Prostate gland (tissue), 2 donors: Measurements from ENCODE around the gene CCDC86. TPM values are rescaled to one million over a fixed set of nuclear protein-coding genes. Genes with fewer than 3 reads are reported as not detected.

Source experiments
- DNase-seq: peaks from one replicate; pipeline ENCODE4 v3.0.0-alpha.2; 2019; ENCODE audit warnings: low spot score
- H3K27ac ChIP-seq, 2 donors: fragments of 200-600 bp; sonication (generic); 2 replicates each; pipeline ENCODE4 v1.5.1; 2017 to 2019
- H3K27me3 ChIP-seq: fragments of 200-600 bp; sonication (generic); replicated peaks from 2 replicates; pipeline ENCODE4 v1.5.1; 2019; ENCODE audit not compliant: insufficient read depth
- H3K36me3 ChIP-seq, 2 donors: fragments of 200-600 bp; sonication (generic); 1 replicate in 1 of 2; 2 replicates in 1 of 2; pipeline versions ENCODE4 v1.5.1 to v1.8.1; 2017 to 2019
- H3K4me1 ChIP-seq: fragments of 200-600 bp; sonication (generic); replicated peaks from 2 replicates; pipeline ENCODE4 v1.5.1; 2019
- H3K4me3 ChIP-seq, 2 donors: fragments of 200-600 bp; sonication (generic); 2 replicates each; pipeline ENCODE4 v1.5.1; 2017 to 2019
- H3K9me3 ChIP-seq: fragments of 200-600 bp; sonication (generic); 2 replicates; pipeline ENCODE4 v1.5.1; 2017
- CTCF ChIP-seq, 4 experiments: fragments of 200-600 bp in 2 of 4; fragments of 450-650 bp in 2 of 4; sonication (generic) in 2 of 4; IDR thresholded peaks; 1 replicate in 3 of 4; 2 replicates in 1 of 4; pipeline ENCODE4 v1.5.1; 2016 to 2019; ENCODE audit warnings: antibody characterized with exemption in 4 of 4, mild to moderate bottlenecking in 2 of 4, moderate library complexity in 2 of 4
- POLR2A ChIP-seq: fragments of 450-650 bp; IDR thresholded peaks from one replicate; pipeline ENCODE4 v1.6.1; 2016; ENCODE audit warnings: antibody characterized with exemption, mild to moderate bottlenecking
- POLR2AphosphoS5 ChIP-seq: sonication (generic); formaldehyde crosslinking; IDR thresholded peaks from one replicate; pipeline ENCODE4 v1.6.1; 2017; ENCODE audit warnings: antibody characterized with exemption
- WGBS: methylation state at CpG from one replicate; pipeline ENCODE4 v1.1.5; 2018; 5-methylcytosine and 5-hydroxymethylcytosine counted together
- intact Hi-C: fragments of 100-400 bp; cut with DNase I; formaldehyde crosslinking; loops from one replicate; pipeline ENCODE4 v1.14.2; 2022
- total RNA-seq, 2 donors: library from RNA; depleted of rRNA; stranded (reverse); fragments of >200 nt; gene quantifications; one replicate each; pipeline ENCODE4 v1.1.0, GENCODE V29; 2016

CCDC86 gene
- total RNA-seq, 2 donors from 2014 or later: 48.7 to 56.7 TPM

- TF ChIP-seq POLR2AphosphoS5 (no peak), POLR2A (no peak), CTCF (IDR thresholded peaks at IDR 0.05) (no peak)
- H3K27ac ChIP-seq: no peak overlapping the region
- no peak overlapping the region for H3K4me3 ChIP-seq
- no peaks in the 10 kb centered on the region for H3K4me1 ChIP-seq
- H3K27me3 ChIP-seq: no peaks in the 10 kb centered on the region
- DNase-seq: no peak
- H3K9me3 ChIP-seq: no peaks in the 10 kb centered on the region
- intact Hi-C loops: no loop called here
- WGBS: 69% methylated on average over 16 of the region's 16 CpGs
- H3K36me3 ChIP-seq: no peaks in the 10 kb centered on the region
These were observed 31.1 kb downstream of the CCDC86 start for GRCh38 chr11:60872961-60873524.

GRCh38 chr11:60873533-60873932 lies 31.6 kb downstream of the CCDC86 start:
- Histone ChIP-seq H3K9me3 (no peaks in the 10 kb centered on the region), H3K27ac (no peak overlapping the region)
- 83% methylated on average over 12 of the region's 12 CpGs for WGBS

GRCh38 chr11:60874421-60875365 lies 32.8 kb downstream of the CCDC86 start:
- no peaks in the 10 kb centered on the region for H3K9me3 ChIP-seq
- H3K27ac ChIP-seq: no peak overlapping the region
- no peak for DNase-seq
- no peak overlapping the region for H3K4me3 ChIP-seq
- TF ChIP-seq POLR2AphosphoS5: no peak
- TF ChIP-seq CTCF (IDR thresholded peaks at IDR 0.05): no peak
- no peak for TF ChIP-seq POLR2A
- intact Hi-C loops: loop anchor here (5.0 kb wide), 1 partner anchor 32 kb away; the partner anchor contains the start of gene CCDC86
- no peaks in the 10 kb centered on the region for H3K4me1 ChIP-seq
- no peaks in the 10 kb centered on the region for H3K27me3 ChIP-seq
- WGBS: 89% methylated on average over 13 of the region's 13 CpGs
- no peaks in the 10 kb centered on the region for H3K36me3 ChIP-seq

More at GRCh38 chr11:60873533-60873932, 31.6 kb downstream of the CCDC86 start:
- H3K4me3 ChIP-seq: no peak overlapping the region
- H3K27me3 ChIP-seq: no peaks in the 10 kb centered on the region
- TF ChIP-seq POLR2AphosphoS5: no peak
- TF ChIP-seq CTCF (IDR thresholded peaks at IDR 0.05): no peak
- no peak for TF ChIP-seq POLR2A
- no peaks in the 10 kb centered on the region for H3K4me1 ChIP-seq
- H3K36me3 ChIP-seq: no peaks in the 10 kb centered on the region
- DNase-seq: no peak
- intact Hi-C loops: no loop called here

- 83% methylated on average over 7 of the region's 7 CpGs for WGBS
- H3K4me1 ChIP-seq: no peaks in the 10 kb centered on the region
- no peak for TF ChIP-seq CTCF (IDR thresholded peaks at IDR 0.05)
- no peak for TF ChIP-seq POLR2A
- no peak for TF ChIP-seq POLR2AphosphoS5
- H3K27ac ChIP-seq: no peak overlapping the region
- no peak overlapping the region for H3K4me3 ChIP-seq
- intact Hi-C loops: loop anchor here (5.0 kb wide), 1 partner anchor 33 kb away; the partner anchor contains the start of gene CCDC86
- DNase-seq: no peak
- H3K36me3 ChIP-seq: no peaks in the 10 kb centered on the region
- H3K27me3 ChIP-seq: no peaks in the 10 kb centered on the region
- no peaks in the 10 kb centered on the region for H3K9me3 ChIP-seq
These were observed 33.7 kb downstream of the CCDC86 start for GRCh38 chr11:60875366-60876167.
